Smooth muscle cell (in vitro differentiated cells): Measurements from ENCODE around the gene PLG. TPM values are rescaled to one million over a fixed set of nuclear protein-coding genes. Genes with fewer than 3 reads are reported as not detected.
A peak's percentile ranks its signal among the peaks of the same experiment; 100 is the strongest.
"Not testable (repeated sequence)": the region's sequence is repeated elsewhere in the genome, so short reads cannot be mapped to it uniquely, and the experiment has no call there.

Experiments used
- DNase-seq: peaks from one replicate; lab custom pipeline; 2025; ENCODE audit not compliant: unreplicated experiment; lab: John Stamatoyannopoulos, UW
- H2AFZ ChIP-seq: fragments of 200-600 bp; sonication (generic); 2 replicates; pipeline ENCODE4 v1.6.0; 2016; ENCODE audit warnings: antibody characterized with exemption, low read depth, mild to moderate bottlenecking
- H3F3A ChIP-seq: fragments of 200-600 bp; sonication (generic); 2 replicates; pipeline ENCODE4 v1.6.0; 2017; ENCODE audit warnings: antibody characterized with exemption, low read depth
- H3K27ac ChIP-seq: fragments of 200-600 bp; sonication (generic); 2 replicates; pipeline ENCODE4 v1.5.1; 2016; ENCODE audit warnings: low read depth, mild to moderate bottlenecking
- H3K27me3 ChIP-seq: fragments of 200-600 bp; sonication (generic); 2 replicates; pipeline ENCODE4 v1.6.1; 2016; ENCODE audit warnings: low read depth, mild to moderate bottlenecking
- H3K36me3 ChIP-seq: fragments of 200-600 bp; sonication (generic); 2 replicates; pipeline ENCODE4 v1.5.1; 2016; ENCODE audit warnings: low read depth
- H3K4me1 ChIP-seq: fragments of 200-600 bp; sonication (generic); 2 replicates; pipeline ENCODE4 v1.5.1; 2016; ENCODE audit warnings: low read depth
- H3K4me2 ChIP-seq: fragments of 200-600 bp; sonication (generic); 2 replicates; pipeline ENCODE4 v1.6.0; 2016; ENCODE audit warnings: mild to moderate bottlenecking
- H3K4me3 ChIP-seq: fragments of 200-600 bp; sonication (generic); 2 replicates; pipeline ENCODE4 v1.5.1; 2016; ENCODE audit warnings: mild to moderate bottlenecking
- H3K79me2 ChIP-seq: fragments of 200-600 bp; sonication (generic); 2 replicates; pipeline ENCODE4 v1.6.0; 2016; ENCODE audit warnings: low read depth, mild to moderate bottlenecking
- H3K9ac ChIP-seq: fragments of 200-600 bp; sonication (generic); 2 replicates; pipeline ENCODE4 v1.6.0; 2016; ENCODE audit warnings: low read depth
- H3K9me3 ChIP-seq: fragments of 200-600 bp; sonication (generic); replicated peaks from 2 replicates; pipeline ENCODE4 v1.5.1; 2016; ENCODE audit warnings: low read depth
- H4K20me1 ChIP-seq: fragments of 200-600 bp; sonication (generic); 2 replicates; pipeline ENCODE4 v1.6.0; 2016; ENCODE audit warnings: low read depth
- WGBS: methylation state at CpG from one replicate; pipeline ENCODE4 v1.1.7; 2016; ENCODE audit warnings: low lambda C conversion rate; 5-methylcytosine and 5-hydroxymethylcytosine counted together
- polyA plus RNA-seq: library from polyadenylated mRNA; unstranded; fragments of >200 nt; fragmentation: Nextera tagmentation; extraction: Ambion mirVana; gene quantifications from 2 replicates; pipeline ENCODE4 v1.2.1, GENCODE V29; 2016
- total RNA-seq: library from RNA; depleted of rRNA; stranded (reverse); fragments of >200 nt; gene quantifications from 2 replicates; pipeline ENCODE4 v1.2.3, GENCODE V29; 2014
- TF ChIP-seq, protein P1 (sequence below): fragments of 200-600 bp; sonication (generic); IDR thresholded peaks from 2 replicates; pipeline ENCODE4 v1.5.1; 2017; ENCODE audit warnings: borderline replicate concordance, mild to moderate bottlenecking, antibody characterized with exemption; ENCODE audit not compliant: insufficient read depth, poor library complexity, severe bottlenecking

Gene PLG
- total and polyA plus RNA-seq, 2 experiments from 2014 or later: 1.5 TPM; not detected in 1

DNA sequence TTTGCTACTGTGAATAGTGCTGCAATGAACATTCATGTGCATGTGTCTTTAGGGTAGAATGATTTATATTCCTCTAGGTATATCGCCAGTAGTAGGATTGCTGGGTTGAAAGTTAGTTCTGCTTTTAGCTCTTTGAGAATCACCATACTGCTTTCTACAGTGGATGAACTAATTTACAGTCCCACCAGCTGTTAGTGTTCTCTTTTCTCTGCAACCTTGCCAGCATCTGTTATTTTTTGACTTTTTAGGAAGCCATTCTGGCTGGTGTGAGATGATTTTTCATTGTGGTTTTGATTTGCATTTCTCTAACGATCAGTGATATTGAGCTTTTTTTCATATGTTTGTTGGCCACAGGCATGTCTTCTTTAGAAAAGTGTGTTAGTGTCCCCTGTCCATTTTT is 40.0 kb downstream of the PLG start:
- H3K4me2 ChIP-seq: no peak overlapping the region
- H3K27me3 ChIP-seq: no peaks in the 10 kb centered on the region
- DNase-seq: no peak
- TF ChIP-seq, protein P1, sequence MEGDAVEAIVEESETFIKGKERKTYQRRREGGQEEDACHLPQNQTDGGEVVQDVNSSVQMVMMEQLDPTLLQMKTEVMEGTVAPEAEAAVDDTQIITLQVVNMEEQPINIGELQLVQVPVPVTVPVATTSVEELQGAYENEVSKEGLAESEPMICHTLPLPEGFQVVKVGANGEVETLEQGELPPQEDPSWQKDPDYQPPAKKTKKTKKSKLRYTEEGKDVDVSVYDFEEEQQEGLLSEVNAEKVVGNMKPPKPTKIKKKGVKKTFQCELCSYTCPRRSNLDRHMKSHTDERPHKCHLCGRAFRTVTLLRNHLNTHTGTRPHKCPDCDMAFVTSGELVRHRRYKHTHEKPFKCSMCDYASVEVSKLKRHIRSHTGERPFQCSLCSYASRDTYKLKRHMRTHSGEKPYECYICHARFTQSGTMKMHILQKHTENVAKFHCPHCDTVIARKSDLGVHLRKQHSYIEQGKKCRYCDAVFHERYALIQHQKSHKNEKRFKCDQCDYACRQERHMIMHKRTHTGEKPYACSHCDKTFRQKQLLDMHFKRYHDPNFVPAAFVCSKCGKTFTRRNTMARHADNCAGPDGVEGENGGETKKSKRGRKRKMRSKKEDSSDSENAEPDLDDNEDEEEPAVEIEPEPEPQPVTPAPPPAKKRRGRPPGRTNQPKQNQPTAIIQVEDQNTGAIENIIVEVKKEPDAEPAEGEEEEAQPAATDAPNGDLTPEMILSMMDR: no peak
- H3K4me1 ChIP-seq: no peaks in the 10 kb centered on the region
- no peaks in the 10 kb centered on the region for H3K9me3 ChIP-seq
- H2AFZ ChIP-seq: no peak overlapping the region
- no peaks in the 10 kb centered on the region for H3K79me2 ChIP-seq
- H4K20me1 ChIP-seq: no peaks in the 10 kb centered on the region
- H3K4me3 ChIP-seq: no peak overlapping the region
- no peaks in the 10 kb centered on the region for H3K36me3 ChIP-seq
- 95% methylated on average over 2 of the region's 2 CpGs for WGBS
- no peaks in the 10 kb centered on the region for H3F3A ChIP-seq
- no peak overlapping the region for H3K27ac ChIP-seq
- no peak overlapping the region for H3K9ac ChIP-seq

GRCh38 chr6:160750276-160750689 is 48.2 kb downstream of the PLG start:
- DNase-seq: no peak
- no peaks in the 10 kb centered on the region for H3F3A ChIP-seq
- H2AFZ ChIP-seq: no peak overlapping the region
- WGBS: 43% methylated on average over 5 of the region's 5 CpGs
- peaks cover 6% of the 10 kb centered on the region for H3K27me3 ChIP-seq
- no peak overlapping the region for H3K4me3 ChIP-seq
- H3K9ac ChIP-seq: no peak overlapping the region
- H3K36me3 ChIP-seq: no peaks in the 10 kb centered on the region
- no peaks in the 10 kb centered on the region for H3K4me1 ChIP-seq
- H4K20me1 ChIP-seq: no peaks in the 10 kb centered on the region
- no peaks in the 10 kb centered on the region for H3K9me3 ChIP-seq
- no peaks in the 10 kb centered on the region for H3K79me2 ChIP-seq
- TF ChIP-seq, protein P1: peak; percentile 52
- no peak overlapping the region for H3K4me2 ChIP-seq
- H3K27ac ChIP-seq: no peak overlapping the region

DNA sequence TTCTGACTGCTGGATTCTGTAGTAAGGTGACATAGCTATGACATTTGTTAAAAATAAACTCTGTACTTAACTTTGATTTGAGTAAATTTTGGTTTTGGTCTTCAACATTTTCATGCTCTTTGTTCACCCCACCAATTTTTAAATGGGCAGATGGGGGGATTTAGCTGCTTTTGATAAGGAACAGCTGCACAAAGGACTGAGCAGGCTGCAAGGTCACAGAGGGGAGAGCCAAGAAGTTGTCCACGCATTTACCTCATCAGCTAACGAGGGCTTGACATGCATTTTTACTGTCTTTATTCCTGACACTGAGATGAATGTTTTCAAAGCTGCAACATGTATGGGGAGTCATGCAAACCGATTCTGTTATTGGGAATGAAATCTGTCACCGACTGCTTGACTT is 51.2 kb downstream of the PLG start:
- H3K79me2 ChIP-seq, H3K4me3 ChIP-seq, H3K27me3 ChIP-seq, H3K36me3 ChIP-seq, H3K9me3 ChIP-seq, H3F3A ChIP-seq, H4K20me1 ChIP-seq, H3K4me2 ChIP-seq, H3K27ac ChIP-seq, DNase-seq, H3K4me1 ChIP-seq, H3K9ac ChIP-seq, H2AFZ ChIP-seq: not testable (repeated sequence)
- WGBS: 85% methylated on average over 4 of the region's 4 CpGs

- H3K36me3 ChIP-seq: no peaks in the 10 kb centered on the region
- no peak for DNase-seq
- TF ChIP-seq, protein P1: no peak
- H3K27ac ChIP-seq: no peak overlapping the region
- H3K4me2 ChIP-seq: no peak overlapping the region
- peaks cover 6% of the 10 kb centered on the region for H3K27me3 ChIP-seq
- H3K9me3 ChIP-seq: no peaks in the 10 kb centered on the region
- no peaks in the 10 kb centered on the region for H3K79me2 ChIP-seq
- no peaks in the 10 kb centered on the region for H3F3A ChIP-seq
- no peak overlapping the region for H3K9ac ChIP-seq
- no peak overlapping the region for H3K4me3 ChIP-seq
- H3K4me1 ChIP-seq: no peaks in the 10 kb centered on the region
- 15% methylated on average over 2 of the region's 2 CpGs for WGBS
- no peaks in the 10 kb centered on the region for H4K20me1 ChIP-seq
- H2AFZ ChIP-seq: no peak overlapping the region
Measured at GRCh38 chr6:160755165-160755564, 53.1 kb downstream of the PLG start.
